HepG2 (cell line): ENCODE data around the gene LRRC53. TPM values are rescaled to one million over a fixed set of nuclear protein-coding genes. Genes with fewer than 3 reads are reported as not detected.

Experiments
- ATAC-seq: fragments of 200-7000 bp; cut with Tn5 transposase; 3 replicates; pipeline ENCODE4 v1.9.1; 2020; ENCODE audit warnings: mild to moderate bottlenecking, moderate library complexity
- BruUV-seq: library from RNA; stranded (reverse); fragments of 400-500 nt; replicated peaks from 2 replicates; lab custom pipeline; 2021; lab: Mats Ljungman, UMichigan
- CTCF ChIA-PET: fragments of 300-600 bp; formaldehyde crosslinking; extraction: SDS; loops from one replicate; lab custom pipeline; 2021; ENCODE audit warnings: low total read pairs, inconsistent platforms, low intra/inter-chr PET ratio; lab: Yijun Ruan, JAX
- POLR2A ChIA-PET: fragments of 350-600 bp; sonication (Branson Sonifier 250); formaldehyde crosslinking; loops from one replicate; lab custom pipeline; 2020; ENCODE audit warnings: antibody characterized with exemption, inconsistent platforms; lab: Yijun Ruan, JAX
- DNase-seq: peaks from one replicate; pipeline ENCODE4 v3.0.0-alpha.2; 2015; ENCODE audit warnings: low spot score
- FAIRE-seq: peaks from 3 replicates; lab custom pipeline; 2011; peaks lifted over from hg19 to GRCh38; lab: Jason Lieb, UNC
- H2AFZ ChIP-seq: one replicate; pipeline ENCODE4 v1.6.1; 2011; ENCODE audit warnings: low read length, inconsistent platforms
- H3K27ac ChIP-seq: fragments of 300-600 bp; 3 replicates; pipeline ENCODE4 v1.8.0; 2011; ENCODE audit warnings: mixed run types, mild to moderate bottlenecking, mixed read lengths, low read length, inconsistent platforms; ENCODE audit not compliant: insufficient read depth; ENCODE audit errors: extremely low read length
- H3K27me3 ChIP-seq, 2 experiments: fragments of 200-600 bp in 1 of 2; 2 replicates in 1 of 2; 3 replicates in 1 of 2; pipeline versions ENCODE4 v1.6.0 to v1.8.0; 2011; ENCODE audit warnings: low read length in 2 of 2, mild to moderate bottlenecking in 2 of 2, moderate library complexity in 2 of 2, inconsistent platforms in 1 of 2; ENCODE audit not compliant: insufficient read depth in 2 of 2, control insufficient read depth in 1 of 2
- H3K36me3 ChIP-seq, 2 experiments: fragments of 200-600 bp in 1 of 2; replicated peaks in 1 of 2; 2 replicates in 1 of 2; 3 replicates in 1 of 2; pipeline versions ENCODE4 v1.5.1 to v1.8.0; 2011; ENCODE audit warnings: low read length in 2 of 2, inconsistent platforms in 1 of 2; ENCODE audit not compliant: insufficient read depth in 2 of 2, control insufficient read depth in 1 of 2
- H3K4me1 ChIP-seq: 2 replicates; pipeline ENCODE4 v1.5.1; 2012; ENCODE audit warnings: low read length, inconsistent platforms; ENCODE audit not compliant: insufficient read depth
- H3K4me2 ChIP-seq: 2 replicates; pipeline ENCODE4 v1.6.0; 2011; ENCODE audit warnings: low read depth, low read length, inconsistent platforms
- H3K4me3 ChIP-seq, 3 experiments: fragments of 200-600 bp in 1 of 3; sonication (generic), shearing (Covaris generic) in 1 of 3; replicated peaks in 1 of 3; 2 replicates each; pipeline ENCODE4 v1.5.1; 2011 to 2016; ENCODE audit warnings: low read length in 3 of 3, inconsistent platforms in 2 of 3, low read depth in 2 of 3, mild to moderate bottlenecking in 2 of 3, control low read depth in 1 of 3, mixed read lengths in 1 of 3; ENCODE audit not compliant: insufficient read depth in 1 of 3
- H3K79me2 ChIP-seq: one replicate; pipeline ENCODE4 v1.6.1; 2011; ENCODE audit warnings: low read length, inconsistent platforms; ENCODE audit not compliant: insufficient read depth
- H3K9ac ChIP-seq: 2 replicates; pipeline ENCODE4 v1.6.0; 2011; ENCODE audit warnings: mild to moderate bottlenecking, low read depth, low read length, inconsistent platforms; ENCODE audit not compliant: insufficient read depth
- H3K9me3 ChIP-seq: 2 replicates; pipeline ENCODE4 v1.5.1; 2012; ENCODE audit warnings: mild to moderate bottlenecking, low read length
- H4K20me1 ChIP-seq: 2 replicates; pipeline ENCODE4 v1.6.0; 2011; ENCODE audit warnings: inconsistent platforms, mild to moderate bottlenecking, low read length, moderate library complexity; ENCODE audit not compliant: insufficient read depth
- CAMTA2 ChIP-seq: sonication (generic); formaldehyde crosslinking; IDR thresholded peaks from 2 replicates; pipeline ENCODE4 v1.4.0; 2020; ENCODE audit warnings: mild to moderate bottlenecking, missing genetic modification reagents, borderline replicate concordance
- KLF13 ChIP-seq: sonication (generic); formaldehyde crosslinking; IDR thresholded peaks from 2 replicates; pipeline ENCODE4 v1.4.0; 2020; ENCODE audit warnings: mild to moderate bottlenecking, missing genetic modification reagents
- NCOA2 ChIP-seq: sonication (generic); formaldehyde crosslinking; IDR thresholded peaks from 2 replicates; pipeline ENCODE4 v1.8.0; 2022; ENCODE audit warnings: inconsistent platforms
- NKX3-1 ChIP-seq: sonication (generic); formaldehyde crosslinking; IDR thresholded peaks from 2 replicates; pipeline ENCODE4 v1.5.0; 2020; ENCODE audit warnings: missing genetic modification reagents
- SKI ChIP-seq: fragments of 450-650 bp; IDR thresholded peaks from one replicate; pipeline ENCODE4 v1.6.1; 2018; ENCODE audit warnings: mild to moderate bottlenecking; ENCODE audit not compliant: partially characterized antibody
- TCF7L2 ChIP-seq: IDR thresholded peaks from 2 replicates; pipeline ENCODE4 v1.6.1; 2011; ENCODE audit warnings: mild to moderate bottlenecking, low read depth, low read length, moderate library complexity
- ZBTB21 ChIP-seq: sonication (generic); formaldehyde crosslinking; IDR thresholded peaks from 2 replicates; pipeline ENCODE4 v1.4.0; 2020; ENCODE audit warnings: missing genetic modification reagents
- ZC3H13 ChIP-seq: sonication (generic); formaldehyde crosslinking; IDR thresholded peaks from 2 replicates; pipeline ENCODE4 v1.8.1; 2023; ENCODE audit warnings: mild to moderate bottlenecking, missing genetic modification reagents, moderate library complexity
- ZFX ChIP-seq: sonication (generic); formaldehyde crosslinking; IDR thresholded peaks from 2 replicates; pipeline ENCODE4 v1.4.0; 2020; ENCODE audit warnings: mild to moderate bottlenecking, low read depth, missing genetic modification reagents, moderate library complexity
- ZNF30 ChIP-seq: sonication (generic); formaldehyde crosslinking; IDR thresholded peaks from 2 replicates; pipeline ENCODE4 v1.5.0; 2020; ENCODE audit warnings: mild to moderate bottlenecking, missing genetic modification reagents
- ZNF33A ChIP-seq: sonication (generic); formaldehyde crosslinking; IDR thresholded peaks from 2 replicates; pipeline ENCODE4 v1.5.1; 2020; ENCODE audit warnings: missing genetic modification reagents, mild to moderate bottlenecking, moderate library complexity, borderline replicate concordance
- ZNF367 ChIP-seq: sonication (generic); formaldehyde crosslinking; IDR thresholded peaks from 2 replicates; pipeline ENCODE4 v1.4.0; 2020; ENCODE audit warnings: missing genetic modification reagents, borderline replicate concordance
- ZNF383 ChIP-seq: sonication (generic); formaldehyde crosslinking; IDR thresholded peaks from 2 replicates; pipeline ENCODE4 v1.4.0; 2020; ENCODE audit warnings: missing genetic modification reagents, mild to moderate bottlenecking, borderline replicate concordance
- ZNF616 ChIP-seq: sonication (generic); formaldehyde crosslinking; IDR thresholded peaks from 2 replicates; pipeline ENCODE4 v1.5.0; 2020; ENCODE audit warnings: low read depth, mild to moderate bottlenecking, missing genetic modification reagents
- ZNF780A ChIP-seq: sonication (generic); formaldehyde crosslinking; IDR thresholded peaks from 2 replicates; pipeline ENCODE4 v1.8.0; 2022; ENCODE audit warnings: mild to moderate bottlenecking, missing genetic modification reagents, moderate library complexity
- WGBS: methylation state at CpG from one replicate; pipeline ENCODE4 v1.1.6; 2017; ENCODE audit warnings: low lambda C conversion rate; 5-methylcytosine and 5-hydroxymethylcytosine counted together
- in situ Hi-C: cut with HindIII; loops from 2 replicates; pipeline ENCODE4 v1.10.0; 2017; ENCODE audit warnings: low pct_unique_long_range_greater_than_20kb; ENCODE audit not compliant: extremely low pct_ligation_motif_present
- intact Hi-C: fragments of 100-400 bp; cut with micrococcal nuclease; formaldehyde crosslinking; loops from one replicate; pipeline ENCODE4 v1.10.0; 2022; ENCODE audit not compliant: unreplicated experiment
- polyA plus RNA-seq, 8 experiments: library from polyadenylated mRNA; depleted of rRNA in 3 of 8; stranded (reverse) in 7 of 8; unstranded in 1 of 8; fragments of >200 nt; fragmentation: Illumina TruSeq in 4 of 8; extraction: Trizol in 4 of 8; gene quantifications; 2 replicates each; pipeline versions ENCODE4 v1.2.1 to v1.2.3, GENCODE V29; 2011 to 2016; ENCODE audit warnings: low read depth in 4 of 8, missing spikeins in 1 of 8, mixed read lengths in 1 of 8; ENCODE audit not compliant: insufficient read depth in 1 of 8
- total RNA-seq, 5 experiments: library from RNA; depleted of rRNA; stranded (reverse); fragments of >200 nt; fragmentation: Illumina TruSeq; extraction: Trizol; gene quantifications; 2 replicates each; pipeline ENCODE4 v1.2.3, GENCODE V29; 2016; ENCODE audit warnings: low read depth in 1 of 5
- TF ChIP-seq, protein P1 (sequence below): fragments of 450-650 bp; IDR thresholded peaks from 2 replicates; pipeline ENCODE4 v1.6.1; 2016
- TF ChIP-seq, protein P2 (sequence below): IDR thresholded peaks from 2 replicates; pipeline ENCODE4 v1.4.0; 2020; ENCODE audit warnings: mild to moderate bottlenecking, missing genetic modification reagents
- TF ChIP-seq, protein P3 (sequence below): sonication (generic); formaldehyde crosslinking; IDR thresholded peaks from 2 replicates; pipeline ENCODE4 v1.5.0; 2020; ENCODE audit warnings: mild to moderate bottlenecking, missing genetic modification reagents

Gene LRRC53
- total and polyA plus RNA-seq, 2 of the 13 experiments (the other 11 are each of a cell fraction or from before 2014, with no cell fraction given) = not detected

DNA sequence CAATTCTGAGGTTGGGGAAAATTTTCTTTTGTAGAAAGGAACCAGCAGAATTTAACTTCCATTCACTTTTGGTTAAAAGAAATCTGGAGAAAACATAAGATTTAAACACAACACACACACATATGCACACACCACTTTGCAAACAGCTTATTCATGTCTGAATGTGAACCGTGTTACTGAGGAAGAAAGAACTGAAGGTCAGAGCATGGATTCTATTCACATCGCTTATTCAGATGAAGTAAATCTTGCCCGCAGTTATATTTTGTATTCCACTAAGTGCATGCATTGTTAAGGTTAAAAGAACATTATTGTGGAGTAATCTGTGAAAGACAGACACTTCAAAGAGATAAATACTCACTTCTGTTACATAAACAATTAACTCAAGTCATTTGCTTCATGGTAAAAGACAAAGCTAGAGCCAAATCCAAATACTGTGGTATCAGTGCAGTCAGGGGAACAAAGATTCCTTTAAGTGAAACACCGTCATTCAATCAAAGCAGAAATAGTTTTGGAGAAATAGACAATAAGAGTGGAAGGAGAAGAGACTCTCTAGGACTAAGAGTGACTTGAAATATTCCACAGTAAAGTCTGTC lies 82.0 kb downstream of the LRRC53 start:
- intact Hi-C loops = no loop called here
- ATAC-seq (no peak), FAIRE-seq (no peak), DNase-seq (no peak)
- H3K27me3 ChIP-seq = no peaks in the 10 kb centered on the region
- no TSS peak for BruUV-seq
- ChIA-PET POLR2A (no interaction called here), CTCF (no interaction called here)
- H3K9ac ChIP-seq = no peak overlapping the region
- H3K36me3 ChIP-seq = no peaks in the 10 kb centered on the region
- H4K20me1 ChIP-seq = no peaks in the 10 kb centered on the region
- no peaks in the 10 kb centered on the region for H3K9me3 ChIP-seq
- no peaks in the 10 kb centered on the region for H3K79me2 ChIP-seq
- 4% methylated on average over 4 of the region's 4 CpGs for WGBS
- in situ Hi-C loops = no loop called here
- H3K4me2 ChIP-seq = no peak overlapping the region
- no peaks in the 10 kb centered on the region for H3K4me1 ChIP-seq
- H3K4me3 ChIP-seq = no peak overlapping the region
- H3K27ac ChIP-seq = no peak overlapping the region
- no peak overlapping the region for H2AFZ ChIP-seq
- no peak for TF ChIP-seq ZBTB21 (CRISPR knock-in tag)
- TF ChIP-seq ZNF367 (CRISPR knock-in tag) = no peak
- TF ChIP-seq NKX3-1 (CRISPR knock-in tag) = no peak
- TF ChIP-seq TCF7L2 = no peak
- no peak for TF ChIP-seq CAMTA2 (CRISPR knock-in tag)
- no peak for TF ChIP-seq ZNF383 (CRISPR knock-in tag)
- no peak for TF ChIP-seq ZNF30
- no peak for TF ChIP-seq NCOA2 (CRISPR knock-in tag)
- no peak for TF ChIP-seq ZNF616
- TF ChIP-seq ZNF33A (CRISPR knock-in tag) = no peak
- TF ChIP-seq, protein P1, sequence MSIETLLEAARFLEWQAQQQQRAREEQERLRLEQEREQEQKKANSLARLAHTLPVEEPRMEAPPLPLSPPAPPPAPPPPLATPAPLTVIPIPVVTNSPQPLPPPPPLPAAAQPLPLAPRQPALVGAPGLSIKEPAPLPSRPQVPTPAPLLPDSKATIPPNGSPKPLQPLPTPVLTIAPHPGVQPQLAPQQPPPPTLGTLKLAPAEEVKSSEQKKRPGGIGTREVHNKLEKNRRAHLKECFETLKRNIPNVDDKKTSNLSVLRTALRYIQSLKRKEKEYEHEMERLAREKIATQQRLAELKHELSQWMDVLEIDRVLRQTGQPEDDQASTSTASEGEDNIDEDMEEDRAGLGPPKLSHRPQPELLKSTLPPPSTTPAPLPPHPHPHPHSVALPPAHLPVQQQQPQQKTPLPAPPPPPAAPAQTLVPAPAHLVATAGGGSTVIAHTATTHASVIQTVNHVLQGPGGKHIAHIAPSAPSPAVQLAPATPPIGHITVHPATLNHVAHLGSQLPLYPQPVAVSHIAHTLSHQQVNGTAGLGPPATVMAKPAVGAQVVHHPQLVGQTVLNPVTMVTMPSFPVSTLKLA = no peak
- TF ChIP-seq ZNF780A (CRISPR knock-in tag) = no peak
- no peak for TF ChIP-seq ZC3H13 (CRISPR knock-in tag)
- TF ChIP-seq, protein P2, sequence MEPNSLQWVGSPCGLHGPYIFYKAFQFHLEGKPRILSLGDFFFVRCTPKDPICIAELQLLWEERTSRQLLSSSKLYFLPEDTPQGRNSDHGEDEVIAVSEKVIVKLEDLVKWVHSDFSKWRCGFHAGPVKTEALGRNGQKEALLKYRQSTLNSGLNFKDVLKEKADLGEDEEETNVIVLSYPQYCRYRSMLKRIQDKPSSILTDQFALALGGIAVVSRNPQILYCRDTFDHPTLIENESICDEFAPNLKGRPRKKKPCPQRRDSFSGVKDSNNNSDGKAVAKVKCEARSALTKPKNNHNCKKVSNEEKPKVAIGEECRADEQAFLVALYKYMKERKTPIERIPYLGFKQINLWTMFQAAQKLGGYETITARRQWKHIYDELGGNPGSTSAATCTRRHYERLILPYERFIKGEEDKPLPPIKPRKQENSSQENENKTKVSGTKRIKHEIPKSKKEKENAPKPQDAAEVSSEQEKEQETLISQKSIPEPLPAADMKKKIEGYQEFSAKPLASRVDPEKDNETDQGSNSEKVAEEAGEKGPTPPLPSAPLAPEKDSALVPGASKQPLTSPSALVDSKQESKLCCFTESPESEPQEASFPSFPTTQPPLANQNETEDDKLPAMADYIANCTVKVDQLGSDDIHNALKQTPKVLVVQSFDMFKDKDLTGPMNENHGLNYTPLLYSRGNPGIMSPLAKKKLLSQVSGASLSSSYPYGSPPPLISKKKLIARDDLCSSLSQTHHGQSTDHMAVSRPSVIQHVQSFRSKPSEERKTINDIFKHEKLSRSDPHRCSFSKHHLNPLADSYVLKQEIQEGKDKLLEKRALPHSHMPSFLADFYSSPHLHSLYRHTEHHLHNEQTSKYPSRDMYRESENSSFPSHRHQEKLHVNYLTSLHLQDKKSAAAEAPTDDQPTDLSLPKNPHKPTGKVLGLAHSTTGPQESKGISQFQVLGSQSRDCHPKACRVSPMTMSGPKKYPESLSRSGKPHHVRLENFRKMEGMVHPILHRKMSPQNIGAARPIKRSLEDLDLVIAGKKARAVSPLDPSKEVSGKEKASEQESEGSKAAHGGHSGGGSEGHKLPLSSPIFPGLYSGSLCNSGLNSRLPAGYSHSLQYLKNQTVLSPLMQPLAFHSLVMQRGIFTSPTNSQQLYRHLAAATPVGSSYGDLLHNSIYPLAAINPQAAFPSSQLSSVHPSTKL (CRISPR knock-in tag) = no peak
- no peak for TF ChIP-seq KLF13
- TF ChIP-seq, protein P3, sequence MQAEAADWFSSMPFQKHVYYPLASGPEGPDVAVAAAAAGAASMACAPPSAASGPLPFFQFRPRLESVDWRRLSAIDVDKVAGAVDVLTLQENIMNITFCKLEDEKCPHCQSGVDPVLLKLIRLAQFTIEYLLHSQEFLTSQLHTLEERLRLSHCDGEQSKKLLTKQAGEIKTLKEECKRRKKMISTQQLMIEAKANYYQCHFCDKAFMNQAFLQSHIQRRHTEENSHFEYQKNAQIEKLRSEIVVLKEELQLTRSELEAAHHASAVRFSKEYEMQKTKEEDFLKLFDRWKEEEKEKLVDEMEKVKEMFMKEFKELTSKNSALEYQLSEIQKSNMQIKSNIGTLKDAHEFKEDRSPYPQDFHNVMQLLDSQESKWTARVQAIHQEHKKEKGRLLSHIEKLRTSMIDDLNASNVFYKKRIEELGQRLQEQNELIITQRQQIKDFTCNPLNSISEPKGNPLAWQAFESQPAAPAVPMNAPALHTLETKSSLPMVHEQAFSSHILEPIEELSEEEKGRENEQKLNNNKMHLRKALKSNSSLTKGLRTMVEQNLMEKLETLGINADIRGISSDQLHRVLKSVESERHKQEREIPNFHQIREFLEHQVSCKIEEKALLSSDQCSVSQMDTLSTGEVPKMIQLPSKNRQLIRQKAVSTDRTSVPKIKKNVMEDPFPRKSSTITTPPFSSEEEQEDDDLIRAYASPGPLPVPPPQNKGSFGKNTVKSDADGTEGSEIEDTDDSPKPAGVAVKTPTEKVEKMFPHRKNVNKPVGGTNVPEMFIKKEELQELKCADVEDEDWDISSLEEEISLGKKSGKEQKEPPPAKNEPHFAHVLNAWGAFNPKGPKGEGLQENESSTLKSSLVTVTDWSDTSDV (CRISPR knock-in tag) = no peak
- no peak for TF ChIP-seq SKI
- no peak for TF ChIP-seq ZFX (CRISPR knock-in tag)
